CD4-positive, alpha-beta T cell treated with Interleukin-1 beta for 1 hour (primary cell): ENCODE data around the gene MOSMO.
"Not testable (repeated sequence)": the region's sequence is repeated elsewhere in the genome, so short reads cannot be mapped to it uniquely, and the experiment has no call there.

Experiments used
- DNase-seq, 2 donors: peaks; one replicate each; pipeline ENCODE4 v3.0.0-alpha.2; 2020 to 2022

Gene MOSMO

GRCh38 chr16:22007509-22008214, at the start of gene MOSMO:
Gene MOSMO, plus strand, starts transcription at chr16:22008111. Its CDS starts 191 bp downstream, at chr16:22008302.
- DNase-seq, result peak; percentile 67

- no peak for DNase-seq
These were observed 48.9 kb upstream of the MOSMO start for GRCh38 chr16:21959050-21959449.

- DNase-seq, result no peak
These were observed 45.4 kb upstream of the MOSMO start for GRCh38 chr16:21962475-21962874.

GRCh38 chr16:21963887-21964286, 44.0 kb upstream of the MOSMO start:
- no peak for DNase-seq

- DNase-seq, result no peak
These were observed 43.6 kb upstream of the MOSMO start for GRCh38 chr16:21964353-21964752.

GRCh38 chr16:21971856-21972255, 36.1 kb upstream of the MOSMO start:
- no peak for DNase-seq

- DNase-seq, result no peak
These were observed 34.0 kb upstream of the MOSMO start for GRCh38 chr16:21973945-21974344.

- no peak for DNase-seq
These were observed 27.9 kb upstream of the MOSMO start for GRCh38 chr16:21980032-21980431.

GRCh38 chr16:21982108-21982507, 25.8 kb upstream of the MOSMO start:
- DNase-seq, result no peak

- no peak for DNase-seq
These were observed 23.8 kb upstream of the MOSMO start for GRCh38 chr16:21984062-21984461.

- no peak for DNase-seq
These were observed 22.4 kb upstream of the MOSMO start for GRCh38 chr16:21985524-21985923.

- no peak for DNase-seq
These were observed 21.1 kb upstream of the MOSMO start for GRCh38 chr16:21986692-21987246.

GRCh38 chr16:21987498-21987897, 20.4 kb upstream of the MOSMO start:
- DNase-seq, result no peak

- DNase-seq, result no peak
These were observed 18.8 kb upstream of the MOSMO start for GRCh38 chr16:21989133-21989532.

- DNase-seq, result no peak
These were observed 18.2 kb upstream of the MOSMO start for GRCh38 chr16:21989751-21990150.

- DNase-seq, result no peak
These were observed 17.4 kb upstream of the MOSMO start for GRCh38 chr16:21990381-21990944.

GRCh38 chr16:21991621-21992020, 16.3 kb upstream of the MOSMO start:
- no peak for DNase-seq

GRCh38 chr16:21994856-21995465, 12.9 kb upstream of the MOSMO start:
- no peak for DNase-seq

GRCh38 chr16:21996923-21997696, 10.8 kb upstream of the MOSMO start:
- no peak for DNase-seq

GRCh38 chr16:21997697-21998480, 10.0 kb upstream of the MOSMO start:
- DNase-seq, result no peak

- no peak for DNase-seq
These were observed 6.3 kb upstream of the MOSMO start for GRCh38 chr16:22001591-22001990.

GRCh38 chr16:22002047-22002446, 5.9 kb upstream of the MOSMO start:
- DNase-seq, result not testable (repeated sequence)
